SU-DHL-6 (cell line): Measurements from ENCODE around the gene SLC4A7.

Experiments
- CTCF ChIP-seq: fragments of 200-600 bp; sonication (generic); IDR thresholded peaks from one replicate; pipeline ENCODE4 v1.5.1; 2017; ENCODE audit warnings: antibody characterized with exemption, mild to moderate bottlenecking, low read length, moderate library complexity; ENCODE audit not compliant: insufficient read depth, poor library complexity, severe bottlenecking
- EZH2phosphoT487 ChIP-seq: fragments of 200-600 bp; sonication (generic), shearing (Covaris generic); conservative IDR thresholded peaks from 2 replicates; pipeline ENCODE4 v1.6.1; 2018; ENCODE audit warnings: mild to moderate bottlenecking, antibody characterized with exemption, low read length, moderate library complexity, mixed read lengths

- TF ChIP-seq CTCF = no peak
- no peak for TF ChIP-seq EZH2phosphoT487
These were observed 161.1 kb downstream of the SLC4A7 start for GRCh38 chr3:27323087-27323570.
